ENCODE measurements around the gene AGO1.

The AGO1 gene

DNA sequence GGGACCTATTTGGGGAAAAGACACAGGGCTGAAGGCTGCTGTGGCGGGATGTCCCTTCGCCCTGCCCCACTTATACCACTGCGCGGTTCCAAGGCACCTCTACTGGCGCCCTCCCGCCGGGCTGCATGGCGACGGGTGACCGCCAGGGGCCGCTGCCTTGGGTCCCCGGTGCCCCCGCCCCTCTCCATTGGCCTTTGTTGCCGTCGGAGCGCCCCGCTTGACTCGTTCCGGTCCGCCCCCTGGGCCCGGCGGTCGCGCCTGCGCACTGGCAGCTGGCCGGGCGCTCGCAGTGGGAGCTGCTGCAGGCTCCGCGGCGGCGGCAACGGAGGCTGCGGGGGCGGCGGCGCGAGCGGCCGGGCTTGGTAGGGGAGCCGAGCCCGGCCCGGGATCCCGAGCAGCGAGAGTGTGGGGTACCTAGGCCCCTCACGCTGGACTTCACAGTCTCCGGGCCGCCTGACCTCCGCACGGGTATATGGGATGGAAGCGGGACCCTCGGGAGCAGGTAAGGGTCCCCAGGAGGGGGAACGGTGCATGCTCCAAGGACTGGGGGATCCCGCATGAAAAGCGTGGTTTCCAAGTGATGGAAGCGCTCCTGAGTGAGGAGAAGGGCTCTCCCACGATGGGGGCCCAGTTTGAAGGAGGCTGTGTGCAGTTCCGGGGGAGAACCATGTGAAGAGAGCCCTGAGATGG lies at the start of gene AGO1:
TSS of gene AGO1 (plus strand) at position 265 of the 690 bp plus-strand sequence. CDS start at position 478, 213 bp downstream.
- peak; percentile 100 for DNase-seq (ENCODE audit: low spot score)

DNA sequence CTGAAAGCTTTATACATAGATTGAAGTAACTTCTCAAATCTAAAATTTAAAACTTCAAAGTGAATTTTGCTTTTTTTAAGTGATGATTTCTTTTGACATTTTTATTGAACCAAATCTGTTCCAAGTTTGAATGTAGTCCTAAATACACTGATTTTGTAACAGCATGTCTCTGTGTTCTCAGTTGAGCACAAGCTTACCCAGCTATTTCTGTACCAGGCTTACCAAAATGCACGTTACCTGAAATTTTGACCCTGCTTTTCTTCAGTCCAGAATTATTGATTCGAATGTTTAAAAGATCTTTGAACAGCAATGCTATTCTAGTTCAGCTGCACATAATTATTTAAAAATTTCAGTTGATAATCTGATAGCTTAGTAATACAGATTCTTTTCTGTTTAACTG lies 49.6 kb upstream of the AGO1 start:
- DNase-seq (ENCODE audit: low spot score), result no peak

- DNase-seq (ENCODE audit: low spot score), result no peak
Observed at GRCh38 chr1:35834218-35834617, 48.8 kb upstream of the AGO1 start.

- no peak for DNase-seq (ENCODE audit: low spot score)
Observed at GRCh38 chr1:35835398-35835797, 47.6 kb upstream of the AGO1 start.

- no peak for DNase-seq (ENCODE audit: low spot score)
Observed at GRCh38 chr1:35836734-35837133, 46.3 kb upstream of the AGO1 start.

- DNase-seq (ENCODE audit: low spot score), result no peak
Observed at GRCh38 chr1:35838693-35839245, 44.2 kb upstream of the AGO1 start.

GRCh38 chr1:35844826-35845225 lies 38.2 kb upstream of the AGO1 start:
- DNase-seq (ENCODE audit: low spot score), result no peak

GRCh38 chr1:35845766-35846165 lies 37.2 kb upstream of the AGO1 start:
- no peak for DNase-seq (ENCODE audit: low spot score)

DNA sequence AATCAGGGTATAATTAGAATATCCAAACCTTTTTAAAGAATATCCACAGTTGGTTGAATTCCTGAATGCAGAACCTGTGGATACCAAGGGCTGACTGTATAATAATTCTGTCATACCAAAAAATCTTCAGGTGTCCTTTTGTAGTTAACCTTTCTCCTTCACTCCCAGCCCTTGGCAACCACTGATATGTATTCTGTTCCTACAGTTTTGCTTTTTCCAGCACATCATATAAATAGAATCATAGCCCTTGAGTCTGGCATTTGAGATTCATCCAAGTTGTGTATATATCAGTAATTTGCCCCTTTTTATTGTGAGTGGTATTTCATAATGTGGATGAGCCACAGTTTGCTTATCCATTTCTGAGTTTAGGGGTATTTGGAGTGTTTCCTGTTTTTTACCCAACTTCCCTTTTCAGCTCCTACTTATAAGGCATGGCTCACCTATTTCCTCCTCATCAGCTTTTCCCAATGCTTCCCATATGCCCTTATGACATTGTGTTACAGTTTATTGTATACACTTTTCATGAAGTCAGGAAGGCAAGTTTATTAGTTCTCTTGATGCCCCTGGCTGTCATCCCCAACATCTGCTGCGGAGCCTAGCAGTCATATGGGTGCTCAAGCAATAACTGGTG lies 35.0 kb upstream of the AGO1 start:
- DNase-seq (ENCODE audit: low spot score), result no peak

DNA sequence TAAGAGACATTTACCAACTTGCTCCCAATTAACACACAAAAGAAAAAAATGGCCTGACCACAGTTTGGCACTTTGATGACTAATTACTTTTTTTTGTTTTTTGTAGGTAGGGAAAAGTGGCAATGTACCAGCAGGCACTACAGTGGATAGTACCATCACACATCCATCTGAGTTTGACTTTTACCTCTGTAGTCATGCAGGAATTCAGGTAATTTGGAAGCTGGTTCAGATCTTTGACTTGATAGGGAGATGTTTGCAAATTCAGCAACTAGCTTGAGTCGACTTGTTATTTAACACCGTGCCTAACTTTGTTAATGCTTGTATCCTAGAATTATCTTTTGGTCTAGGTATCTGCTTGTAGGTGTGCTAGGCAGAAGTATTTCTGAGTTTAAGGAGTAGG lies 33.0 kb upstream of the AGO1 start:
- no peak for DNase-seq (ENCODE audit: low spot score)

DNA sequence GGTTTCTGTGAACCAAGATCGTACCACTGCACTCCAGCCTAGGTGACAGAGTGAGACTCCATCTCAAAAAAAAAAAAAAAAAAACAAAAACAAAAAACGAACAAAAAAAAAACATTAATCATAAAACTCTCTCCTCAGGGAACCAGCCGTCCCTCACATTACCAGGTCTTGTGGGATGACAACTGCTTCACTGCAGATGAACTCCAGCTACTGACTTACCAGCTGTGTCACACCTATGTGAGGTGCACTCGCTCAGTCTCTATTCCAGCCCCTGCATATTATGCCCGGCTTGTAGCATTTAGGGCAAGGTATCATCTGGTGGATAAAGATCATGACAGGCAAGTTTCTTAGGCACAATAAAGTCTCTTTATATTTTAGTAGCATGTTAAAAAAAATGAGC lies 32.3 kb upstream of the AGO1 start:
- DNase-seq (ENCODE audit: low spot score), result no peak

GRCh38 chr1:35851132-35851869 lies 31.7 kb upstream of the AGO1 start:
- DNase-seq (ENCODE audit: low spot score), result peak; percentile 45

- no peak for DNase-seq (ENCODE audit: low spot score)
Observed at GRCh38 chr1:35852241-35852640, 30.8 kb upstream of the AGO1 start.

GRCh38 chr1:35854989-35855700 lies 27.9 kb upstream of the AGO1 start:
- DNase-seq (ENCODE audit: low spot score), result no peak

DNA sequence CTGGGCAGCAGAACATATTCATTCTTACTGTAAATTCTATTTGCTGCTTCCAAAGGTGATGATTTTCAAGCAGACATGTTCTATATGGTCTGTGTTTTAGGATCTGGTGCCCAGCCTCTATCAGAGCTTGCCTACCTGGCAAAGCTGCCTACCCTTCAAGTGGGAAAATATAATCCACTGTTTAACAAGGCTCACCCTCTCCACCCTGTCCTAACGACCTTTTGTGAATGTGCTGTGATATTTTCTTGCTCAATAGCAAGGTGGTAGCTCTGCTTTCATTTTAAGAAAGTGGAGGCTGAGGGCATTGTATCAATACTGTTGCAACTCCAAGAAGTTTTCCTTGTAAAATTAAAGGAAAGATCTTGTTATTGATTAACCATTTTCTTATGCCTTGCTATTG lies 26.0 kb upstream of the AGO1 start:
- DNase-seq (ENCODE audit: low spot score), result no peak

DNA sequence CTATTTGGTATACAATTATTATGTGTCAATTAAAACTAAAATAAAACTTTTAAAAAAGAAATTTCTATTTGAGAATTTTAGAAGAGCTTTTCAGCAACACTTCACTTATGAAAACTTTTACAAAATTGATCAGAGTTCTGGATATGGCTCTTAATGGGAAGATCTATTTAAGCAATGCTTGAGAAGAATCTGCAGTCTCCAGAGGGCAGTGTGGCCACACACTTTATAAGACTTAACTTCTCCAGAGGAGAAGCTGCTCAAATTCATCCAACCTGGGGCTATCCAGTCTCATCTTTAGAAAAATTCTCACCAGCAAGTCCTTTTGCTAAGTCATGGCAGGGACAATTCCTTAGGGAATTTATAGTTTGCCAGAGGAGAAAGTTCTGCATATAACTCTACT lies 25.2 kb upstream of the AGO1 start:
- DNase-seq (ENCODE audit: low spot score), result no peak

- DNase-seq (ENCODE audit: low spot score), result no peak
Observed at GRCh38 chr1:35860696-35861095, 22.3 kb upstream of the AGO1 start.

DNA sequence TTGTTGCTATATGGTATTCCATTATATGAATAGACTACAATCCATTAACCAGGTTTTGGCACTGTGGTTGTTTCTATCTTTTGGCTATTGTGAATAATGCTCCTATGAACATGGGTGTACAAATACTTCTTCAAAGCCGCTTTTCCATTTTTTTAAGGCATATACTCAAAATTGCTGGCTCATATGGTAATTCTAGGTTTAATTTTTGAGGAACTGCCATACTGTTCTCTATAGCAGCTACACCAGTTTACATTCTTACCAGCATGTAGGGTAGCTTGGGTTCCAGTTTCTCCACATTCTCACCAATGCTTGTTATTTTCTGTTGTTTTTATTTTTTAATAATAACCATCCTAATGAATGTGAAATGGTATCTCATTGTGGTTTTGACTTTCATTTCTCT lies 19.9 kb upstream of the AGO1 start:
- no peak for DNase-seq (ENCODE audit: low spot score)

- DNase-seq (ENCODE audit: low spot score), result no peak
Observed at GRCh38 chr1:35863881-35864625, 19.0 kb upstream of the AGO1 start.

DNA sequence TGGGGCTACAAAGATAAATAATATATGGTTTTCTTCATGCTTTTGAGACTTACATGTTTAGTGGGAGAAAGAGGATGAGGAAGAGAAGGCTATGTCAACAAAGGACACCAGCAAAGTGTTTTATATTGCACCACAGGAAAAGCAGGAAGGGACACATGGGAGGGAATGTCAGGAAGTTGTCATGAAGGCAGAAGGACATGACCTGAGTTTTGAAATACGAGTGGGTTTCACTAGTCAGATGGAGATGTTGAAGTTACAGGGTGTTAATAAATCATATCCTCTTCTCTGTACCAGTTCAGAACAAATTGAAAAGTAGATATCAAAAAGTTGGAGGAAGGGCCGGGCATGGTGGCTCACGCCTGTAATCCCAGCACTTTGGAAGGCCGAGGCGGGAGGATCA lies 18.2 kb upstream of the AGO1 start:
- no peak for DNase-seq (ENCODE audit: low spot score)

DNA sequence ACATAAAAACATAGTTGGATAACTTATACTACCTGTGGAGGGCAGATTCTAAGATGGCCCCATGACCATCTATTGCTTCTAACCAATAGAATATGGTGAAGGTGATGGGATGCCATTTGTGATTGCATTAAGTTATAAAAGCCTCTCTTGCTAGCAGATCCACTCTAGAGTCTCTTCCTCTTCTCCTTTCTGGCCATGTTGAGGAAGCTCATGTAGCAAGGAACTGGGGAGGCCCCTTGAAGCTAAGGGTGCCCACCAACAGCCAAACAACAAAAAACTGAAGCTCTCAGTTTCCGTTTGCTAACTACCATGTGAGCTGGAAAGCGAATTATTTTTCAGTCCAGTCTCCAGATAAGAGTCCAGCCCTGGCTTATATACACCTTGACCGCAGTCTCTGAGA lies 16.0 kb upstream of the AGO1 start:
- no peak for DNase-seq (ENCODE audit: low spot score)

All from AG08395 (cell line).